MM.1S (cell line): ENCODE results near the gene CRP.

Source experiments
- DNase-seq: peaks from one replicate; pipeline ENCODE4 v3.0.0-alpha.2; 2015
- H2AFZ ChIP-seq: fragments of 300-600 bp; sonication (generic); 2 replicates; pipeline ENCODE4 v1.6.0; 2016; ENCODE audit warnings: antibody characterized with exemption, low read length
- H3F3A ChIP-seq: fragments of 300-600 bp; sonication (generic); 2 replicates; pipeline ENCODE4 v1.6.1; 2016; ENCODE audit warnings: mild to moderate bottlenecking, antibody characterized with exemption, low read length, moderate library complexity, mixed read lengths; ENCODE audit not compliant: insufficient read depth
- H3K27ac ChIP-seq: fragments of 300-600 bp; sonication (generic); 2 replicates; pipeline ENCODE4 v1.5.1; 2016; ENCODE audit warnings: mild to moderate bottlenecking, low read length
- H3K27me3 ChIP-seq: fragments of 300-600 bp; sonication (generic); replicated peaks from 2 replicates; pipeline ENCODE4 v1.6.0; 2016; ENCODE audit warnings: low read length; ENCODE audit not compliant: insufficient read depth
- H3K36me3 ChIP-seq: fragments of 300-600 bp; sonication (generic); replicated peaks from 2 replicates; pipeline ENCODE4 v1.6.1; 2016; ENCODE audit warnings: mild to moderate bottlenecking, low read length, mixed read lengths; ENCODE audit not compliant: insufficient read depth
- H3K4me1 ChIP-seq: fragments of 300-600 bp; sonication (generic); 2 replicates; pipeline ENCODE4 v1.6.1; 2016; ENCODE audit warnings: low read length, mixed read lengths
- H3K4me2 ChIP-seq: fragments of 300-600 bp; sonication (generic); 2 replicates; pipeline ENCODE4 v1.6.0; 2016; ENCODE audit warnings: low read depth, low read length
- H3K4me3 ChIP-seq: fragments of 300-600 bp; sonication (generic); 2 replicates; pipeline ENCODE4 v1.5.1; 2016; ENCODE audit warnings: low read length, mixed read lengths
- H3K79me2 ChIP-seq: fragments of 300-600 bp; sonication (generic); 2 replicates; pipeline ENCODE4 v1.6.1; 2016; ENCODE audit warnings: mixed run types, low read length, mixed read lengths
- H3K9ac ChIP-seq: fragments of 300-600 bp; sonication (generic); 2 replicates; pipeline ENCODE4 v1.6.1; 2016; ENCODE audit warnings: low read length, mixed read lengths
- H3K9me2 ChIP-seq: fragments of 300-600 bp; sonication (generic); replicated peaks from 2 replicates; pipeline ENCODE4 v1.6.1; 2016; ENCODE audit warnings: mild to moderate bottlenecking, low read length, mixed read lengths; ENCODE audit not compliant: insufficient read depth
- H3K9me3 ChIP-seq: fragments of 300-600 bp; sonication (generic); replicated peaks from 2 replicates; pipeline ENCODE4 v1.6.1; 2016; ENCODE audit warnings: mild to moderate bottlenecking, low read length, mixed read lengths; ENCODE audit not compliant: insufficient read depth
- H4K20me1 ChIP-seq: fragments of 300-600 bp; sonication (generic); 2 replicates; pipeline ENCODE4 v1.6.1; 2016; ENCODE audit warnings: mild to moderate bottlenecking, low read length, moderate library complexity, mixed read lengths; ENCODE audit not compliant: insufficient read depth
- CTCF ChIP-seq: fragments of 300-600 bp; sonication (generic); IDR thresholded peaks from 2 replicates; pipeline ENCODE4 v1.5.1; 2016; ENCODE audit warnings: antibody characterized with exemption, low read length, mixed read lengths
- EZH2 ChIP-seq: fragments of 300-600 bp; sonication (generic); optimal IDR thresholded peaks from 2 replicates; pipeline ENCODE3; 2017; ENCODE audit warnings: low read depth, mild to moderate bottlenecking, antibody characterized with exemption, low read length, mixed read lengths
- EZH2phosphoT487 ChIP-seq: fragments of 300-600 bp; sonication (generic); IDR thresholded peaks from 2 replicates; pipeline ENCODE4 v1.6.1; 2018; ENCODE audit warnings: antibody characterized with exemption, low read length

The CRP gene

DNA sequence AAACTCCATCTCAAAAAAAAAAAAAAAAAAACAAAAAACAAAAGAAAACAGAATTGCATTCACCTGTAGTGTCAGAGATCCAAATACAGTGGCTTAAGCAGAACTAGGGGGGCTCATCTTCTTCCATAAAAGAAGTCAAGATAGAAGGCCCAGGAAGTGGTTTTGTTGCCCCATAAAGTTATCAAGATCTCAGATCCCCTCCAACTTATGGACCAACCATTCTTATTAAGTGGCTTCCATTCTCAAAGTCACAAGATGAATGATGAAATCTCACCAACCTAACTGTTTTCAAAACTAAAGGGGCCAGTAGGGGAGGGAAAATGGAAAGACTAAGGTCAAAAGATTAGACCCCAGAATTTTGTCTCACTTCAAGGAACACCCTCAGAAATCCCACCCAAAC, 36.2 kb upstream of the CRP start:
- no peaks in the 10 kb centered on the region for H3K9me2 ChIP-seq
- H3K4me1 ChIP-seq: no peaks in the 10 kb centered on the region
- no peak overlapping the region for H3K4me3 ChIP-seq
- DNase-seq: no peak
- H3K9ac ChIP-seq: no peak overlapping the region
- H3K4me2 ChIP-seq: no peak overlapping the region
- TF ChIP-seq CTCF (no peak), EZH2 (no peak), EZH2phosphoT487 (no peak)
- H4K20me1 ChIP-seq: no peaks in the 10 kb centered on the region
- H3K79me2 ChIP-seq: no peaks in the 10 kb centered on the region
- no peaks in the 10 kb centered on the region for H3K9me3 ChIP-seq
- H3K36me3 ChIP-seq: no peaks in the 10 kb centered on the region
- no peaks in the 10 kb centered on the region for H3F3A ChIP-seq
- H3K27ac ChIP-seq: no peak overlapping the region
- no peak overlapping the region for H2AFZ ChIP-seq
- no peaks in the 10 kb centered on the region for H3K27me3 ChIP-seq

- Histone ChIP-seq H4K20me1 (no peaks in the 10 kb centered on the region), H3K9me3 (no peaks in the 10 kb centered on the region), H3K27me3 (no peaks in the 10 kb centered on the region), H3K4me1 (no peaks in the 10 kb centered on the region), H3K36me3 (no peaks in the 10 kb centered on the region), H3K9me2 (no peaks in the 10 kb centered on the region), H3K4me3 (no peak overlapping the region), H3K9ac (no peak overlapping the region), H3K79me2 (no peaks in the 10 kb centered on the region), H2AFZ (no peak overlapping the region), H3K4me2 (no peak overlapping the region), H3F3A (no peaks in the 10 kb centered on the region), H3K27ac (no peak overlapping the region)
- DNase-seq: no peak
- no peak for TF ChIP-seq EZH2phosphoT487
- no peak for TF ChIP-seq EZH2
- no peak for TF ChIP-seq CTCF
Observed at GRCh38 chr1:159749630-159750029, 35.2 kb upstream of the CRP start.

DNA sequence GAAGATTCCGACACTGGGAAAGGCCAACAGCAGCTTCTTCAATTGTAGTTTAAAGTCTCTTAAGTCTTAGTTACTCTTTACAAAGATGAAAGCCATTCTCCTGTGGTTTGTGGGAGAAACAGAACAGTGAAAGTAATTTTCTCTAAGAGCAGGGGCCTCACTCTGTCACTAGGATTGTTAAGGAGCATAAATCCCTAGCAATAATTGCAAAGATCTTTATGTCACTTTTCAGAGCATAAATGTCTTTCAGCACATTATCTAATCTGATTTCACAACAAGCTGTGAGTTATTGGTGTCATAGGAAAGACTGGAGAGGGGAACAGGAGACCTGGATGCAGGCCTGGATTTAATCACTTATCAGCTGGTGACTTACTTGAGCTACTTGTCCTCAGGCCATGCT, 34.0 kb upstream of the CRP start:
- Histone ChIP-seq H3K4me2 (no peak overlapping the region), H3K9ac (no peak overlapping the region), H2AFZ (no peak overlapping the region), H3K4me3 (no peak overlapping the region), H3K36me3 (no peaks in the 10 kb centered on the region), H3K9me3 (no peaks in the 10 kb centered on the region), H4K20me1 (no peaks in the 10 kb centered on the region), H3F3A (no peaks in the 10 kb centered on the region), H3K27me3 (no peaks in the 10 kb centered on the region), H3K27ac (no peak overlapping the region), H3K9me2 (no peaks in the 10 kb centered on the region), H3K79me2 (no peaks in the 10 kb centered on the region), H3K4me1 (no peaks in the 10 kb centered on the region)
- DNase-seq: no peak
- TF ChIP-seq EZH2phosphoT487 (no peak), CTCF (no peak)
